NT2/D1 (cell line): ENCODE measurements around the gene CNOT10.
"Not testable (repeated sequence)": the region's sequence is repeated elsewhere in the genome, so short reads cannot be mapped to it uniquely, and the experiment has no call there.

ENCODE experiments used
- DNase-seq: peaks from one replicate; pipeline ENCODE4 v3.0.0-alpha.2; 2011; ENCODE audit warnings: low read depth, low spot score
- H3K27me3 ChIP-seq: 2 replicates; pipeline ENCODE4 v1.6.0; 2011; ENCODE audit warnings: mild to moderate bottlenecking; ENCODE audit not compliant: insufficient read length, insufficient read depth
- H3K36me3 ChIP-seq: 2 replicates; pipeline ENCODE4 v1.6.1; 2011; ENCODE audit warnings: mild to moderate bottlenecking, low read length, mixed read lengths; ENCODE audit not compliant: insufficient read depth, insufficient read length
- H3K4me1 ChIP-seq: 2 replicates; pipeline ENCODE4 v1.5.1; 2011; ENCODE audit not compliant: insufficient read depth, insufficient read length
- H3K4me3 ChIP-seq: 2 replicates; pipeline ENCODE4 v1.5.1; 2011; ENCODE audit warnings: low read depth; ENCODE audit not compliant: insufficient read length
- H3K9ac ChIP-seq: 2 replicates; pipeline ENCODE4 v1.6.0; 2011; ENCODE audit warnings: low read depth; ENCODE audit not compliant: insufficient read length
- H3K9me3 ChIP-seq: 2 replicates; pipeline ENCODE4 v1.5.1; 2011; ENCODE audit warnings: mild to moderate bottlenecking, low read length; ENCODE audit not compliant: insufficient read depth
- SUZ12 ChIP-seq: IDR thresholded peaks from 2 replicates; pipeline ENCODE4 v1.6.1; 2011; ENCODE audit not compliant: insufficient read length, insufficient read depth; ENCODE audit errors: extremely low read depth
- YY1 ChIP-seq: IDR thresholded peaks from 2 replicates; pipeline ENCODE4 v1.6.1; 2011; ENCODE audit not compliant: insufficient read length, insufficient read depth
- ZNF274 ChIP-seq: IDR thresholded peaks from 2 replicates; pipeline ENCODE4 v1.6.1; 2011; ENCODE audit warnings: mild to moderate bottlenecking, low read depth, low read length

CNOT10 gene, protein sequence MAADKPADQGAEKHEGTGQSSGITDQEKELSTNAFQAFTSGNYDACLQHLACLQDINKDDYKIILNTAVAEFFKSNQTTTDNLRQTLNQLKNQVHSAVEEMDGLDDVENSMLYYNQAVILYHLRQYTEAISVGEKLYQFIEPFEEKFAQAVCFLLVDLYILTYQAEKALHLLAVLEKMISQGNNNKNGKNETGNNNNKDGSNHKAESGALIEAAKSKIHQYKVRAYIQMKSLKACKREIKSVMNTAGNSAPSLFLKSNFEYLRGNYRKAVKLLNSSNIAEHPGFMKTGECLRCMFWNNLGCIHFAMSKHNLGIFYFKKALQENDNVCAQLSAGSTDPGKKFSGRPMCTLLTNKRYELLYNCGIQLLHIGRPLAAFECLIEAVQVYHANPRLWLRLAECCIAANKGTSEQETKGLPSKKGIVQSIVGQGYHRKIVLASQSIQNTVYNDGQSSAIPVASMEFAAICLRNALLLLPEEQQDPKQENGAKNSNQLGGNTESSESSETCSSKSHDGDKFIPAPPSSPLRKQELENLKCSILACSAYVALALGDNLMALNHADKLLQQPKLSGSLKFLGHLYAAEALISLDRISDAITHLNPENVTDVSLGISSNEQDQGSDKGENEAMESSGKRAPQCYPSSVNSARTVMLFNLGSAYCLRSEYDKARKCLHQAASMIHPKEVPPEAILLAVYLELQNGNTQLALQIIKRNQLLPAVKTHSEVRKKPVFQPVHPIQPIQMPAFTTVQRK

GRCh38 chr3:32684800-32685542 lies at the start of gene CNOT10:
TSS of gene CNOT10 (plus strand) at chr3:32685188. CDS start at chr3:32685461, 273 bp downstream.
- Histone ChIP-seq H3K36me3 (peaks cover 26% of the 10 kb centered on the region), H3K27me3 (no peaks in the 10 kb centered on the region), H3K4me3 (peak within 1 kb of the TSS; percentile 94), H3K9me3 (no peaks in the 10 kb centered on the region), H3K4me1 (peaks cover 2% of the 10 kb centered on the region), H3K9ac (peak within 1 kb of the TSS; percentile 94)
- TF ChIP-seq YY1 (peak; percentile 29), SUZ12 (no peak)
- peak; percentile 93 for DNase-seq

- no peak overlapping the region for H3K9ac ChIP-seq
- TF ChIP-seq YY1 (no peak), SUZ12 (no peak), ZNF274 (no peak)
- H3K4me1 ChIP-seq, result peaks cover 2% of the 10 kb centered on the region
- no peak overlapping the region for H3K4me3 ChIP-seq
- no peaks in the 10 kb centered on the region for H3K27me3 ChIP-seq
- DNase-seq, result no peak
- H3K9me3 ChIP-seq, result no peaks in the 10 kb centered on the region
- no peaks in the 10 kb centered on the region for H3K36me3 ChIP-seq
Observed at GRCh38 chr3:32640939-32641338, 44.0 kb upstream of the CNOT10 start.

DNA sequence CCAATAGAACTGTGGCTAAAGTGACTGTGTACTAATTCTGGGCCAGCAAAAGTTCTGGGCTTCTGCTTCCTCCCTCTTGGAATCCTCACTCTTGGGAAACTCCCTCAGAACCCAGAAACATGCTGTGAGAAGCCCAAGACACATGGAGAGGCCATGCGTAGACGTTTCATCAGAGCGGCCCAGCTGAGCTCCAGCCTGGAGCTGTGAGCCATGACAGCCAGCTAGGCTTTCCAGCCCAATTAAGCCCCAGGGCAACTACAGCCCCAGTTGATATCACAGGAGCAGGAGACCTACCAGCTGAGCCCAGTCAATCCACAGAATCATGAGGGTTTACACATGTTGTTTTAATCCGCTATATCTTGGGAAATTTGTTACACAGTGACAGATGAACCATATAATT lies 43.6 kb upstream of the CNOT10 start:
- TF ChIP-seq YY1 (no peak), SUZ12 (no peak), ZNF274 (no peak)
- no peak for DNase-seq
- H3K36me3 ChIP-seq, result no peaks in the 10 kb centered on the region

DNA sequence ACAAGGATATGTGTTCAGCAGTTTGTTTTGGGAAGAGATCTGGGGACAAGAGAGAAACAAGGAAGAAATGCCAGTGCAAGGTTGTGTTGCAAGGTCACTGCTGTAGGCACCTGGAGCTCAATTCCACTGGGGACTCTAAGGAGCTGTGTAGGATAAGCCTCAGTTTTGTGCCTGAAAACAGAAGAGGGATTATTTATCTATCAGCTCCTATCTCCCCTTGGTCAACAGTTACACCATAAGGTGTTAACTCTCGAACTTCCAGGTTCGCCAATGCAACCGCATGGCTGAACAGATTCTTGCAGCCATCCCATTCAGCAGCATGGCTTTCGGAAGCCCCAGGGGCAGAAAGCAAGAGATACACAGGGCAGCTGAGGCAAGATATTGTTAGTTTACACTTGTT lies 41.6 kb upstream of the CNOT10 start:
- H3K4me1 ChIP-seq, result peaks cover 2% of the 10 kb centered on the region
- TF ChIP-seq SUZ12, result no peak
- TF ChIP-seq ZNF274, result no peak
- TF ChIP-seq YY1, result no peak
- H3K36me3 ChIP-seq, result no peaks in the 10 kb centered on the region
- H3K27me3 ChIP-seq, result no peaks in the 10 kb centered on the region
- no peak overlapping the region for H3K4me3 ChIP-seq
- no peaks in the 10 kb centered on the region for H3K9me3 ChIP-seq
- DNase-seq, result no peak
- H3K9ac ChIP-seq, result no peak overlapping the region

More for the DNA sequence above, 43.6 kb upstream of the CNOT10 start:
- H3K4me1 ChIP-seq, result peaks cover 2% of the 10 kb centered on the region
- no peak overlapping the region for H3K4me3 ChIP-seq
- H3K27me3 ChIP-seq, result no peaks in the 10 kb centered on the region
- H3K9ac ChIP-seq, result no peak overlapping the region
- H3K9me3 ChIP-seq, result no peaks in the 10 kb centered on the region

DNA sequence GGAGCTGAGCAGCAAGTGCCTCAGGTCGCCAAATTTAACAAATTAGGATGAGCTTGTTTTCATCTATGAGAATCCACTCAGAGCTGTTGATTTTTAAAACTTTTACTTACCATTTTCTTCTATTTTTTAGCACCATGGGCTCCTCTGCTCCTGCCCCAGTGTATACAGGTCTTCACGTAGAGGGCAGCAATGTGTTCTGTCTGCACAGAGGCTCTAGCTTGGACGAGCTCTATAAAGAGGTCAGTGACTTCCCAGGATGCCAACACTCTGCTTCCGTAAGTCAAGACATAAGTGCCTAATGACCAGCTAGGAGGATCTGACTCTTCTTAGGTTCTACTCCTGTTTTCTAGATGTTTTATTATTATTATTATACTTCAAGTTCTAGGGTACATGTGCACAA lies 41.2 kb upstream of the CNOT10 start:
- no peaks in the 10 kb centered on the region for H3K36me3 ChIP-seq
- H3K27me3 ChIP-seq, result no peaks in the 10 kb centered on the region
- no peaks in the 10 kb centered on the region for H3K9me3 ChIP-seq
- H3K9ac ChIP-seq, result no peak overlapping the region
- TF ChIP-seq YY1 (no peak), ZNF274 (no peak), SUZ12 (no peak)
- H3K4me3 ChIP-seq, result no peak overlapping the region
- peaks cover 2% of the 10 kb centered on the region for H3K4me1 ChIP-seq
- DNase-seq, result no peak

DNA sequence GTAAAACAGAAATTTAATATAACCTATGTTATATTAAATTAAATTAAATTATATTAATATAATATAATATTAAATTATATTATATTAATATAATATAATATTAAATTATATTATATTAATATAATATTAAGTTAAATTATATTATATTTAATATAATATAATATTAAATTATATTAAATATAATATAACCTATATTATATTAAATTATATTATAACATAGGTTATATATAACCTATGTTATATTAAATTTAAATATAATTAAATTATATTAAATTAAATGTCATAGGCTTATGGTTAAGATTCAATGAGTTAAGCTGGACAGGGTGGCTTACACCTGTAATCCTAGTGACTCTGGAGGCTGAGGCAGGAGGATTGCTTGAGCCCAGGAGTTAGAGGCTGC lies 40.6 kb upstream of the CNOT10 start:
- no peak for DNase-seq
- TF ChIP-seq ZNF274 (no peak), SUZ12 (no peak), YY1 (no peak)

DNA sequence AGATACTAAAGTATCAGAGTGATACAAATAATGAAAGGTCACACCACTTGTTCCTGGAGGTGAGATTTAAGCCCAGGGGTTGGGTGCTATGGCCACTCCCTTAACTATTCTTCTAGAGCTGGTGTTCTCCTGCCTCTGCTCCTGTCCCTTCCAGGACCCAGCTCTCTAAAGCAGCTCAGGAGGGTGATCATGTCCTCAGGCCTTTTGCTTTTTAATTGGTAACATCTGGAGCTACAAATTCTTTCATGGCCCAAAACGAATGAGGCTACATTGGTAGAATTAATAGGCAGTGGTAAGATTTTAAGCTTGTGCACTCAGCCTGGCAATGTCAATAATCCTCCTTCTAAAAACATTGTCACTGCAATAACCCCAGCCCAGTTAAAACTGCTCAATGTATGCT lies 38.2 kb upstream of the CNOT10 start:
- H3K4me3 ChIP-seq, result no peak overlapping the region
- DNase-seq, result no peak
- no peak overlapping the region for H3K9ac ChIP-seq

More for the DNA sequence above, 40.6 kb upstream of the CNOT10 start:
- Histone ChIP-seq H3K36me3 (no peaks in the 10 kb centered on the region), H3K9me3 (no peaks in the 10 kb centered on the region), H3K4me3 (no peak overlapping the region), H3K9ac (no peak overlapping the region), H3K4me1 (peaks cover 2% of the 10 kb centered on the region), H3K27me3 (no peaks in the 10 kb centered on the region)

DNA sequence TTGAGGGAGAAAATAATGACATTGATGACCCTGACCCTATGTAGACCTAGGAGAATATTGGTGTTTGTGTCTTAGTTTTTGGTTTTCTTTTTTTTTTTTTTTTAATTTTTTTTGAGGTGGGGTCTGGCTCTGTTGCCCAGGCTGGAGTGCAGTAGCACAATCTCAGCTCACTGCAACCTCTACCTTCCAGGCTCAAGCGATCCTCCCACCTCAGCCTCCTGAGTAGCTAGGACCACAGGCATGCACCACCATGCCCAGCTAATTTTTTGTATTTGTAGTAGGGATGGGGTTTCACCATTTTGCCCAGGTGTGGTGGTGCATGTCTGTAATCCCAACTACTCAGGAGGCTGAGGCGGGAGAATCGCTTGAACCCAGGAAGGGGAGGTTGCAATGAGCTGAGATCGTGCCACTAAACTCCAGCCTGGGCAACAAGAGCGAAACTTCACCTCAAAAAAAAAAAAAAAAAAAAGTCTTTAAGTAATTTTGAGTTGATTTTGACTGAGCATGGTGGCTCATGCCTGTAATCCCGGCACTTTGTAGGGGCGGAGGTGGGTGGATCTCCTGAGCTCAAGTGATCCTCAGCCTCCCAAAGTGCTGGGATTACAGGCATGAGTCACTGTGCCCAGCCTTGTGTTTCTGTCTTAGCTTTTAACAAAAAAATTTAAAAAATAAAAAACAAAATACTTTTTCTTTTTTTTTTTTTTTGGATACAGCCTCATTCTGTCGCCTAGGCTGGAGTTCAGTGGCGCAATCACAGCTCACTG lies 32.5 kb upstream of the CNOT10 start:
- H3K4me3 ChIP-seq, H3K9ac ChIP-seq, H3K4me1 ChIP-seq, H3K9me3 ChIP-seq, H3K27me3 ChIP-seq, H3K36me3 ChIP-seq, DNase-seq: not testable (repeated sequence)

More for the DNA sequence above, 38.2 kb upstream of the CNOT10 start:
- Histone ChIP-seq H3K27me3 (no peaks in the 10 kb centered on the region), H3K9me3 (no peaks in the 10 kb centered on the region), H3K4me1 (no peaks in the 10 kb centered on the region), H3K36me3 (no peaks in the 10 kb centered on the region)
- TF ChIP-seq SUZ12 (no peak), ZNF274 (no peak), YY1 (no peak)
